ENCODE results near the gene CNTN4.

Gene CNTN4

DNA sequence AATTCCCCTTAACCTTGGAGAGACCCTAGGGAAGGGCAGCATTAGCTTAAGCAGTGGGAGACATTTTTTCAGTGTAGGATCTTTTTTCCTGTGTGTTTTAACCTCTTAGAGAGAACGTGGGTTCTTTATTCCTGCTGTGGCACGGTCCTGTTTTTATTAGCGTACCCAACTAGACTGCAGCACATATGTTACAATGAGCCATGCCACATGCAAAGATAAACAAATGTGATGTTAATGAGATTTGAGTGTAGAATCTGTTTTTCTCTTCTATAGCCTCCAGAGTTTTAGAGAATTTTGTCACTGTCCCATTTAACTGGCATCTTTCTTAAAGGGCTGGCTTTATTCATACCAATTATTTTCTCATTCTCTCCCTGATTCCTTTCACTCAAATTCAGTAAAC is 347.5 kb downstream of the CNTN4 start:
- no peaks in the 10 kb centered on the region for H4K20me1 ChIP-seq (ENCODE audit: insufficient read depth, low read length)
- no peaks in the 10 kb centered on the region for H3K4me1 ChIP-seq (ENCODE audit: low read length)
- no peaks in the 10 kb centered on the region for H3K79me2 ChIP-seq (ENCODE audit: low read length)
- no peaks in the 10 kb centered on the region for H3K9me3 ChIP-seq (ENCODE audit: insufficient read depth, low read length)
- H3K36me3 ChIP-seq (replicated peaks; ENCODE audit: low read depth, low read length): no peaks in the 10 kb centered on the region
- no peak overlapping the region for H3K4me3 ChIP-seq (ENCODE audit: low read length)
- H3K27me3 ChIP-seq (ENCODE audit: low read depth, low read length): no peaks in the 10 kb centered on the region
- H3K27ac ChIP-seq (ENCODE audit: low read length): no peak overlapping the region
- H3K4me2 ChIP-seq (ENCODE audit: low read length): no peak overlapping the region
- TF ChIP-seq, protein P1, sequence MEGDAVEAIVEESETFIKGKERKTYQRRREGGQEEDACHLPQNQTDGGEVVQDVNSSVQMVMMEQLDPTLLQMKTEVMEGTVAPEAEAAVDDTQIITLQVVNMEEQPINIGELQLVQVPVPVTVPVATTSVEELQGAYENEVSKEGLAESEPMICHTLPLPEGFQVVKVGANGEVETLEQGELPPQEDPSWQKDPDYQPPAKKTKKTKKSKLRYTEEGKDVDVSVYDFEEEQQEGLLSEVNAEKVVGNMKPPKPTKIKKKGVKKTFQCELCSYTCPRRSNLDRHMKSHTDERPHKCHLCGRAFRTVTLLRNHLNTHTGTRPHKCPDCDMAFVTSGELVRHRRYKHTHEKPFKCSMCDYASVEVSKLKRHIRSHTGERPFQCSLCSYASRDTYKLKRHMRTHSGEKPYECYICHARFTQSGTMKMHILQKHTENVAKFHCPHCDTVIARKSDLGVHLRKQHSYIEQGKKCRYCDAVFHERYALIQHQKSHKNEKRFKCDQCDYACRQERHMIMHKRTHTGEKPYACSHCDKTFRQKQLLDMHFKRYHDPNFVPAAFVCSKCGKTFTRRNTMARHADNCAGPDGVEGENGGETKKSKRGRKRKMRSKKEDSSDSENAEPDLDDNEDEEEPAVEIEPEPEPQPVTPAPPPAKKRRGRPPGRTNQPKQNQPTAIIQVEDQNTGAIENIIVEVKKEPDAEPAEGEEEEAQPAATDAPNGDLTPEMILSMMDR (IDR thresholded peaks at IDR 0.05; ENCODE audit: low read depth, low read length): no peak
- TF ChIP-seq EZH2phosphoT487 (IDR thresholded peaks at IDR 0.05; ENCODE audit: low read depth): no peak
- 0 out of 2 replicates have a peak overlapping the region, but pooled peaks have one; percentile 5 for H2AFZ ChIP-seq (ENCODE audit: low read depth, low read length)
- no peak overlapping the region for H3K9ac ChIP-seq (ENCODE audit: low read length)

DNA sequence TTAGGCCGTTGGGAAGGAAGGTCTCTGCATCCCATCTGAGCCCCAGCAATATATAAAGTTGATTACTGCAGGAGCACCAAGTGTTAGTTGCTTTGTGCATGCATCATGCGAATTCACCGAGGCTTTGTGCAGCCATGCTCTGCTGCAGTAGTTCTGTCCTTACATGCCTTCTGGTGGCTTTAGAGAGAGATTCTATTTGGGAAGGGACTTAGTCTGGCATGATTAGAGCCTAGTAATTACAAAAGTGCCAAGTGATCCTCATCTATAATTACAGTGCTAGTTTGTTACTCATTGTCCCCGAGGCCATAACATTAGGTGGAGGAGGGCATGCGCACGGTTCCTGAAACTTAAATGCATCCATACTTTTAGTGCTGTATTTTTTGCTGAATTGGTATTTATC is 353.6 kb downstream of the CNTN4 start:
- no peaks in the 10 kb centered on the region for H3K27me3 ChIP-seq (ENCODE audit: low read depth, low read length)
- H3K9me3 ChIP-seq (ENCODE audit: insufficient read depth, low read length): no peaks in the 10 kb centered on the region
- no peaks in the 10 kb centered on the region for H3K4me1 ChIP-seq (ENCODE audit: low read length)
- no peak overlapping the region for H3K4me3 ChIP-seq (ENCODE audit: low read length)
- H3K36me3 ChIP-seq (replicated peaks; ENCODE audit: low read depth, low read length): no peaks in the 10 kb centered on the region
- H4K20me1 ChIP-seq (ENCODE audit: insufficient read depth, low read length): no peaks in the 10 kb centered on the region
- H3K4me2 ChIP-seq (ENCODE audit: low read length): no peak overlapping the region
- H3K9ac ChIP-seq (ENCODE audit: low read length): no peak overlapping the region
- TF ChIP-seq, protein P1 (IDR thresholded peaks at IDR 0.05; ENCODE audit: low read depth, low read length): no peak
- TF ChIP-seq EZH2phosphoT487 (IDR thresholded peaks at IDR 0.05; ENCODE audit: low read depth): no peak
- no peaks in the 10 kb centered on the region for H3K79me2 ChIP-seq (ENCODE audit: low read length)
- H2AFZ ChIP-seq (ENCODE audit: low read depth, low read length): no peak overlapping the region
- no peak overlapping the region for H3K27ac ChIP-seq (ENCODE audit: low read length)

DNA sequence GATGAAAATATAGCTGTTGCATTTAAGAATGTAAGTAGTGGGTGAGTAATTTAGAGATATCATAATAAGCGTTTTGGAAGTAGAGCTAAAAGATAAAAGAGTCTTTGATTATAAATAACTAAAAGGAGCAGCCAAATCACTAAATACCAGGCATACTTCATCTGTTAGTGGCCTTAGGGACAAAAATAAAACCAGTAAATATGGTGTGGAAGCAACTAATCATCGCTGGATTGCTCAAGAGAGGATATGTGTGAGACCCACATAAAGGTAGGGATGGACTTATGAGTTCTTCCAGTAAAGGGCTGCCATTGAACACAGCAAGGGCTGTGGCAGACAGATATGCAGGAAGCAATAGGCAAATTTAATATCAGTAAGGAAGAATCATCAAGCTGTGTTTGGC is 356.2 kb downstream of the CNTN4 start:
- Histone ChIP-seq H3K9ac (ENCODE audit: low read length) (no peak overlapping the region), H2AFZ (ENCODE audit: low read depth, low read length) (no peak overlapping the region), H4K20me1 (ENCODE audit: insufficient read depth, low read length) (no peaks in the 10 kb centered on the region), H3K4me1 (ENCODE audit: low read length) (no peaks in the 10 kb centered on the region), H3K79me2 (ENCODE audit: low read length) (no peaks in the 10 kb centered on the region), H3K27ac (ENCODE audit: low read length) (no peak overlapping the region), H3K36me3 (replicated peaks; ENCODE audit: low read depth, low read length) (no peaks in the 10 kb centered on the region), H3K4me2 (ENCODE audit: low read length) (no peak overlapping the region), H3K27me3 (ENCODE audit: low read depth, low read length) (no peaks in the 10 kb centered on the region), H3K9me3 (ENCODE audit: insufficient read depth, low read length) (no peaks in the 10 kb centered on the region), H3K4me3 (ENCODE audit: low read length) (no peak overlapping the region)
- TF ChIP-seq, protein P1 (IDR thresholded peaks at IDR 0.05; ENCODE audit: low read depth, low read length): no peak
- no peak for TF ChIP-seq EZH2phosphoT487 (IDR thresholded peaks at IDR 0.05; ENCODE audit: low read depth)

DNA sequence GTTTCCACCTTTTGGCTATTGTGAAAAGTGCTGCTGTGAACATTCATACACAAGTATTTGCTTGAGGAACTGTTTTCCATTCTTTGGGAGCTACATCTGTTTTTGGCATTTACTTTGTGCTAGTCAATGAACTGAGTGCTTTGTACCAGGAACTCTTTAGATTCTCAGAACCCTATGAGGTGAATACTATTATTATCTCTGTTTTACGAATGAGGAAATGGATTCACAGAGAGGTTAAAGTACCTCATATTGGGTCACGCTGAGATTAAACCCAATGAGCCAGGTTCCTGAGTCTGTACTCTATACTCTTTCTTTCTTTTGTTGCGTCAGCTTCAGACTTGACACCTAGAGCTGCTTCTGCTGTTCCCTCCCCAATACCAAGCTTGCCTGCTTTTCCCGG is 358.1 kb downstream of the CNTN4 start:
- Histone ChIP-seq H3K9ac (ENCODE audit: low read length) (no peak overlapping the region), H2AFZ (ENCODE audit: low read depth, low read length) (no peak overlapping the region), H3K4me1 (ENCODE audit: low read length) (no peaks in the 10 kb centered on the region), H3K4me3 (ENCODE audit: low read length) (no peak overlapping the region), H3K27me3 (ENCODE audit: low read depth, low read length) (no peaks in the 10 kb centered on the region), H4K20me1 (ENCODE audit: insufficient read depth, low read length) (no peaks in the 10 kb centered on the region), H3K27ac (ENCODE audit: low read length) (no peak overlapping the region), H3K79me2 (ENCODE audit: low read length) (no peaks in the 10 kb centered on the region), H3K4me2 (ENCODE audit: low read length) (no peak overlapping the region), H3K36me3 (replicated peaks; ENCODE audit: low read depth, low read length) (no peaks in the 10 kb centered on the region), H3K9me3 (ENCODE audit: insufficient read depth, low read length) (no peaks in the 10 kb centered on the region)
- TF ChIP-seq, protein P1 (IDR thresholded peaks at IDR 0.05; ENCODE audit: low read depth, low read length): no peak
- TF ChIP-seq EZH2phosphoT487 (IDR thresholded peaks at IDR 0.05; ENCODE audit: low read depth): no peak

All from OCI-LY3 (cell line).